ENCODE data around the gene BRD4.

The BRD4 gene

GRCh38 chr19:15294561-15294990 lies 37.8 kb downstream of the BRD4 start:
- DNase-seq (no peak), ATAC-seq (replicated peaks) (no peak)
- Mint-ChIP-seq H3K4me3 (no peak overlapping the region), H3K9me3 (no peaks in the 10 kb centered on the region), H3K4me1 (peaks cover 73 to 100% of the 10 kb centered on the region in 2 donors), H3K27ac (no peak overlapping the region), H3K27me3 (no peaks in the 10 kb centered on the region), H3K36me3 (peaks cover 13 to 37% of the 10 kb centered on the region in 2 donors)

GRCh38 chr19:15293781-15294491 lies 38.4 kb downstream of the BRD4 start:
- Mint-ChIP-seq H3K27me3 (no peaks in the 10 kb centered on the region), H3K4me3 (peak overlapping the region in 1 of 2 donors; percentile 31), H3K4me1 (peaks cover 71 to 100% of the 10 kb centered on the region in 2 donors), H3K36me3 (peaks cover 13 to 40% of the 10 kb centered on the region in 2 donors), H3K27ac (peak overlapping the region; percentile 21), H3K9me3 (no peaks in the 10 kb centered on the region)
- DNase-seq (no peak), ATAC-seq (replicated peaks) (no peak)

GRCh38 chr19:15292847-15293582 lies 39.3 kb downstream of the BRD4 start:
- no peak for DNase-seq
- H3K4me1 Mint-ChIP-seq: peaks cover 75 to 100% of the 10 kb centered on the region in 2 donors
- peak overlapping the region; percentile 72 for H3K27ac Mint-ChIP-seq
- no peaks in the 10 kb centered on the region for H3K9me3 Mint-ChIP-seq
- peak in 1 of 2 donors; percentile 29 for ATAC-seq (replicated peaks)
- peak overlapping the region; percentile 70 to 72 for H3K4me3 Mint-ChIP-seq
- no peaks in the 10 kb centered on the region for H3K27me3 Mint-ChIP-seq
- peaks cover 13 to 36% of the 10 kb centered on the region in 2 donors for H3K36me3 Mint-ChIP-seq

GRCh38 chr19:15292140-15292539 lies 40.2 kb downstream of the BRD4 start:
- Mint-ChIP-seq H3K27me3 (no peaks in the 10 kb centered on the region), H3K36me3 (peaks cover 10 to 30% of the 10 kb centered on the region in 2 donors), H3K4me1 (peaks cover 73 to 100% of the 10 kb centered on the region in 2 donors), H3K9me3 (no peaks in the 10 kb centered on the region), H3K27ac (peak overlapping the region; percentile 3), H3K4me3 (peak overlapping the region in 1 of 2 donors; percentile 28)
- DNase-seq (no peak), ATAC-seq (replicated peaks) (no peak)

GRCh38 chr19:15291548-15292021 lies 40.8 kb downstream of the BRD4 start:
- H3K4me1 Mint-ChIP-seq: peaks cover 67 to 97% of the 10 kb centered on the region in 2 donors
- DNase-seq (no peak), ATAC-seq (replicated peaks) (peak; percentile 32 to 36)
- H3K4me3 Mint-ChIP-seq: no peak overlapping the region
- no peak overlapping the region for H3K27ac Mint-ChIP-seq
- H3K36me3 Mint-ChIP-seq: peaks cover 6 to 24% of the 10 kb centered on the region in 2 donors
- no peaks in the 10 kb centered on the region for H3K27me3 Mint-ChIP-seq
- H3K9me3 Mint-ChIP-seq: no peaks in the 10 kb centered on the region

DNA sequence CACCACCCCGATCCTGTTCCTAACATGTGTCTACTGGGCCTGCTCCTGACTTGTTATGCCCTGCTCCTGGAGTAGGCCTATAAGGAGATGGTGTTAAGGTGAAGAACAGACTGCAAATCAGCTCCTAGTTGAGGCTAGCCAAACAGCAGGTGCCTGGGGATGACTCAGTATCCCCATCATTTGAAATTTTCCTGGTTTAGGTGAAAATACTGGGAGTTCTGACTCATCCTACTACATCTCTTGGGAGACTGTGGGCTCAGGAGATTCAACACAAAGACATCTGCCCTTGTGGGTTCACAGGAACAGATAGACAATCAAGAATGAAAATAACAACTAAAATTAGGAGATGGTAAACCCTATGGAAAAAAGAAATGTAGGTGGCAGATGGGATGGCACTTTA lies 41.2 kb downstream of the BRD4 start:
- Mint-ChIP-seq H3K27me3 (no peaks in the 10 kb centered on the region), H3K4me3 (no peak overlapping the region), H3K9me3 (no peaks in the 10 kb centered on the region), H3K4me1 (peaks cover 68 to 97% of the 10 kb centered on the region in 2 donors), H3K27ac (peak overlapping the region; percentile 48), H3K36me3 (peaks cover 3 to 21% of the 10 kb centered on the region in 2 donors)
- ATAC-seq (replicated peaks) (no peak), DNase-seq (no peak)

- Mint-ChIP-seq H3K27me3 (no peaks in the 10 kb centered on the region), H3K27ac (peak overlapping the region; percentile 9), H3K4me1 (peaks cover 65 to 96% of the 10 kb centered on the region in 2 donors), H3K4me3 (no peak overlapping the region), H3K36me3 (peaks cover 0 to 15% of the 10 kb centered on the region in 2 donors), H3K9me3 (no peaks in the 10 kb centered on the region)
- no peak for ATAC-seq (replicated peaks)
- no peak for DNase-seq
Observed at GRCh38 chr19:15290166-15290565, 42.2 kb downstream of the BRD4 start.

DNA sequence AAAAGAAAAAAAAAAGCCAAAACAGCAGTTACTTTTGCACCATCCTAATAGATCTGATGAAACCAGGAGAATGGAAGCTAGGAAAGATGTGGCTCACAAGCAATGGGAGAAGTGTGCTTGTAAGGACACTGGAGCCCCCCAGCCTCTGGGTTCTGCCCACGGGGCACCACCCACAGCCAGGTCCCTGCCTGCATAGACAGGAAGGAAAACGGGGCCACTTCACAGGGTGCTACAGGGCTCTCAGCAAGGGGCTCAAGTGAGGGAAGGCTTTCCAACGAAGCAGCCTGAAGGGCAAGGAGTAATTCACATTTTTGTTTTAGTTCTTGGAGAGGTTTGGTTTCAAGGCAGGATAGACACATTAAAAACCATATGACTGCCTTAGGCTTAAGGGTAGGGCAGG lies 42.7 kb downstream of the BRD4 start:
- ATAC-seq (replicated peaks) (no peak), DNase-seq (no peak)
- H3K27me3 Mint-ChIP-seq: no peaks in the 10 kb centered on the region
- peak overlapping the region; percentile 87 for H3K27ac Mint-ChIP-seq
- peaks cover 0 to 10% of the 10 kb centered on the region in 2 donors for H3K36me3 Mint-ChIP-seq
- peaks cover 66 to 96% of the 10 kb centered on the region in 2 donors for H3K4me1 Mint-ChIP-seq
- no peak overlapping the region for H3K4me3 Mint-ChIP-seq
- H3K9me3 Mint-ChIP-seq: no peaks in the 10 kb centered on the region

DNA sequence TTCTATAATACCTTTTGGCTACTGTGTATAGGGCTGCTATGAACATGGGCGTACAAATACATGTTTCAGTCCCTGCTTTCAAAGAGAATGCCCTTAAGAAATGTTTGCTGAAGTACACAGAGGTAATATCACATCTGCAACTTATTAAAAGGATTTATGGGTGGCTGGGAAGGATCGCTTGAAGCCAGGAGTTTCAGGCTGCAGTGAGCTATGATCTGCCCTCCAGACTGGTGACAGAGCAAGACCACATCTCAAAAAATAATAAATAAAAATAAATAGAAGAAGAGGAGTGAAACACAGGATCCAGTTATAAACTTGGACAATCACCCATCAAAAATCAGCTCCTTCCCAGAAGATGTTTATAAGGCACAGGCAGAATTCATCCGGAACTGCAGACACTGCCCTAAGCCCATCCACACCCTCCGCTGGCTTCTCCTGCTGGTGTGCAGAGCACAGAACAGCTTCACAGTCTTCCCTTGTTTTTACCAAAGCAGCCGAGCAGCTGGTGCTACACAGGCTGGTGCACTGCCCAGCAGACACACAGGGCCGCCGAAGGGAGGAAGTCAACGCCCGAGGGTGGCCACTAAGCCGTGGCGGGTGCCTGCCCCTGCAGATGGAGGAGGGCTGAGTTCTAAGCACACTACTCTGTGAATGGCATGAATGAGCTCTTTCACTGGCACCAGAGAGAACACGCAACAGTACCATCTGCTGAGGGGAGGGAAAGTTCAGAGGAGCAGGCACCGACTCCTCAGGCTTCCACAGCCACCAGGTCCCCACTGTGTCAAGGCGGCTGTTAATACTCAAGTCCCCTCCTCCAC lies 44.0 kb downstream of the BRD4 start:
- Mint-ChIP-seq H3K4me1 (peaks cover 65 to 96% of the 10 kb centered on the region in 2 donors), H3K27ac (peak overlapping the region; percentile 86), H3K4me3 (peak overlapping the region; percentile 66 to 75), H3K27me3 (no peaks in the 10 kb centered on the region), H3K9me3 (no peaks in the 10 kb centered on the region), H3K36me3 (peaks cover 0 to 3% of the 10 kb centered on the region in 2 donors)
- DNase-seq: peak; percentile 35
- ATAC-seq (replicated peaks): peak; percentile 70 to 74

- Mint-ChIP-seq H3K36me3 (peaks cover 0 to 3% of the 10 kb centered on the region in 2 donors), H3K4me1 (peaks cover 68 to 96% of the 10 kb centered on the region in 2 donors), H3K4me3 (peak overlapping the region; percentile 7 to 26), H3K27me3 (no peaks in the 10 kb centered on the region), H3K9me3 (no peaks in the 10 kb centered on the region), H3K27ac (peak overlapping the region; percentile 92)
- DNase-seq: no peak
- ATAC-seq (replicated peaks): no peak
Observed at GRCh38 chr19:15287496-15287895, 44.8 kb downstream of the BRD4 start.

DNA sequence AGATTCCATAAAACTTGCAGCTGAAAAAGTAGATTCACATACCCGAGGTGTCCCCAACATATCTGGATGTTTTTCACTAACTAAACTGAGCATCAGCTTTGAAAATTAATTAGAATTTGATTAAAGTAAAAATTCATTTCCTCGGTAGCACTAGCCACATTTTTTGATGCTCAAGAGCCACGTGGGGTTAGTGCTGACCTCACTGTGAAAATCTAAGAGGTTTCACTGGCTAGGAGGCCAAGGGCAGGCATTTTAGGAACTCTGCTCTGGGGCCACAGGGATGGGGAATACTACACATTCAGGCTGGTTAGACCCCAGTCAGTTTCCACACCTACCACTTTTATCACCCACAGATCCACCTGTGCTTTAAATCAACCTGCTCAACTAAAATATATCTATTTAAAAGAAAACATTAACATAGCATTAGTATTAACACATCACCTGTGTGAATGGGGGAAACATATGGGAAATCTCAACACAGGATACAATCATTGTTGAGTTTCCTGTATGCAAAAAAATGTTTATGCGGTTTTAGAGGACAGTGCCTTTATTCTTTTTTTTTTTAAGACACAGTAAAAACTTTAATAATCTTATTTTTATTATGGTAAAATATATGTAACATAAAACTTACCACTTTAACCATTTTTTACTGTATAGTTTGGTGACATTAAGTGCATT lies 45.5 kb downstream of the BRD4 start:
- no peaks in the 10 kb centered on the region for H3K9me3 Mint-ChIP-seq
- H3K27ac Mint-ChIP-seq: peak overlapping the region; percentile 47
- peaks cover 0 to 3% of the 10 kb centered on the region in 2 donors for H3K36me3 Mint-ChIP-seq
- DNase-seq: no peak
- H3K4me1 Mint-ChIP-seq: peaks cover 68 to 96% of the 10 kb centered on the region in 2 donors
- H3K27me3 Mint-ChIP-seq: no peaks in the 10 kb centered on the region
- no peak overlapping the region for H3K4me3 Mint-ChIP-seq
- ATAC-seq (replicated peaks): no peak

- H3K27me3 Mint-ChIP-seq: no peaks in the 10 kb centered on the region
- peak; percentile 56 for DNase-seq
- peak; percentile 83 to 84 for ATAC-seq (replicated peaks)
- H3K4me1 Mint-ChIP-seq: peaks cover 68 to 96% of the 10 kb centered on the region in 2 donors
- peaks cover 0 to 7% of the 10 kb centered on the region in 2 donors for H3K36me3 Mint-ChIP-seq
- peak overlapping the region; percentile 65 to 67 for H3K4me3 Mint-ChIP-seq
- peak overlapping the region; percentile 38 for H3K27ac Mint-ChIP-seq
- H3K9me3 Mint-ChIP-seq: no peaks in the 10 kb centered on the region
Observed at GRCh38 chr19:15285896-15286591, 46.3 kb downstream of the BRD4 start.

DNA sequence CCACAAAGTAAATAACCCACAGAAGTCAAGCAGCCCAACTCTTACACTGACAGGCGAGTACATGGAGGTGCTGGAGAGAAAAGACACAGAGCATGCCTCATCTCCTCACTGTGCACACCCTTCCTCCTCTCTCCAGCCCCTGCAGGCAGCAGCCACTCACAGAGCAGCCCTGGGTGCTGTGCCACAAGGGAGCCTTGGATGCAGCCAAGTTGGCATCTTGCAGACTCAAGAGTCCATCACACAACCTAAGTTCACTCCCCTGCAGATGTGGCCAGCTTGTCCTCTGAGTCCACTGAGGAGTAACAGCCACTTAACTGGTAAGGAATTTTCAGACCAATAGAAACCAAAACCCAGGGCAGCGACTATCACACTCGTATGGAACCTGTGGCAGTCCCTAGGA lies 47.4 kb downstream of the BRD4 start:
- Mint-ChIP-seq H3K27me3 (no peaks in the 10 kb centered on the region), H3K36me3 (peaks cover 7 to 8% of the 10 kb centered on the region in 2 donors), H3K4me1 (peaks cover 71 to 96% of the 10 kb centered on the region in 2 donors), H3K9me3 (no peaks in the 10 kb centered on the region), H3K4me3 (peak overlapping the region; percentile 23 to 48), H3K27ac (peak overlapping the region; percentile 79)
- ATAC-seq (replicated peaks): no peak
- no peak for DNase-seq
